Hematopoietic multipotent progenitor cell treated with erythropoietin and hydrocortisone succinate and interleukin-3 and kit ligand, for 17 days (in vitro differentiated cells): ENCODE data around the gene CDC123.
"Not testable (repeated sequence)": the region's sequence is repeated elsewhere in the genome, so short reads cannot be mapped to it uniquely, and the experiment has no call there.

Experiments used
- DNase-seq: peaks from one replicate; pipeline ENCODE4 v3.0.0-alpha.2; 2015; ENCODE audit warnings: low spot score

CDC123 gene, protein sequence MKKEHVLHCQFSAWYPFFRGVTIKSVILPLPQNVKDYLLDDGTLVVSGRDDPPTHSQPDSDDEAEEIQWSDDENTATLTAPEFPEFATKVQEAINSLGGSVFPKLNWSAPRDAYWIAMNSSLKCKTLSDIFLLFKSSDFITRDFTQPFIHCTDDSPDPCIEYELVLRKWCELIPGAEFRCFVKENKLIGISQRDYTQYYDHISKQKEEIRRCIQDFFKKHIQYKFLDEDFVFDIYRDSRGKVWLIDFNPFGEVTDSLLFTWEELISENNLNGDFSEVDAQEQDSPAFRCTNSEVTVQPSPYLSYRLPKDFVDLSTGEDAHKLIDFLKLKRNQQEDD

DNA sequence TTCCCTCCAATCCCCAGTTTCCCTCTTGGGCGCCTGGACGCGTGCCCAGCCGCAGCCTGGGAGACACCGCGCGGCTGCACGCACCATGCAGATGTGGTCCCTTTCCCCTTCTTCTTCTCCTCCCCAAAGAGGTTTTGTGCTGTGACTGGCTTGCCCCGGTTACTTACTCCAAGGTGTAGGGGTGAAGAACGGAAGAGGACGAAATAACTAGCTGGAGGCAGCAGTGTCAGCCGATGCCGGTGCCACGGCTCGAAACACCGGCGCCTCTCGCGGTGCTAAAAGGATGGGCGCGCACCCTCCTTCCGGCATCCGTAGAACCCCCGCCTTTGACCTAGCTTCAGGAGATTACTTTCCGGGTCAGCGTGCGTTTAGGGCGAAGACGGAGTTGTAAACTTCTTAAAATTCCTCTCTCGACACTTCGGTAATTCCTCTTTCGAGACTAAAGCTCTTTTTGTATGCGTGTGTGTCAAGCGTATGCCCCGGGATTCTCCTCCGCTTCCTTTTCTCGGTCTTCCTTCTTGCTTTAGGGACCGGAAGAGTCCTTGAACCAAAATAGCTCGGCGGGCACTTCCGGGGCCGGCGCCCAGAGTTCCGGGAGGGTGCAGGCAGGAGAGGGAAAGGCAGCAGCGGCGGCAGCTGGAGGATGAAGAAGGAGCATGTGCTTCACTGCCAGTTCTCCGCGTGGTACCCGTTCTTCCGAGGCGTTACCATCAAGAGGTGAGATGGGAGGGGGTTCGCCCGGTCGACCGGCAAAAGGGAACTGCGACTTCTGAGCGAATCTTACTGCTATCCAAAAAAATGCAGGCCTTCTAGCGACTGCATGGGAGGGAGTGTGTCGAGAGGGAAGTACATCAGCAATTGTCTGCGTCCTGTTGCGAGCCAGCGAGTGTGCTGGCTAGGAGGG, at the start of gene CDC123, which contains the start of gene NUDT5:
TSS of gene CDC123 (plus strand) at position 586 of the 904 bp plus-strand sequence. CDS start at position 644, 58 bp downstream.
TSS of gene NUDT5 (minus strand) at position 289 of the 904 bp plus-strand sequence. CDS start 9,600 bp downstream, outside the sequence.
- peak; percentile 87 for DNase-seq

DNA sequence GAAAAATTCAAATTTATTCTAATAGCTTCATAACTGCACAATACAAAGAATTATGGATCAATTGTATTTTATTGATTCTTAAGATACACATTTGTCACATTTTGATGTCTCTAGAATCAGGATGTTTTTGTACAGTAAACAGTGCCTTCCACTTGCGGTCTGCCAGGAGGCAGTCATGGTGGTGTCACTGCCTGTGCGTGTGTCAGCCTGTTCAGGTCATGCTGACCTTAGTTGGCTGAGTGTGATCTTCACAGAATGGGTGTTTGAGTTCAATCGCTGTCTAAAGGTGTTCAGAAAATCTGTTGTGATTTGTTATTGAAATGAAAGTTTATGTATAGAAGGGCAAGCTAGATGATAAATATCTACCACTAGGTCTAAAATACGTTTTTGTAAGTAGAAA, 45.8 kb upstream of the CDC123 start:
- no peak for DNase-seq

- DNase-seq = no peak
Observed at GRCh38 chr10:12154516-12154915, 41.5 kb upstream of the CDC123 start.

GRCh38 chr10:12156367-12157123, 39.4 kb upstream of the CDC123 start:
- DNase-seq = no peak

DNA sequence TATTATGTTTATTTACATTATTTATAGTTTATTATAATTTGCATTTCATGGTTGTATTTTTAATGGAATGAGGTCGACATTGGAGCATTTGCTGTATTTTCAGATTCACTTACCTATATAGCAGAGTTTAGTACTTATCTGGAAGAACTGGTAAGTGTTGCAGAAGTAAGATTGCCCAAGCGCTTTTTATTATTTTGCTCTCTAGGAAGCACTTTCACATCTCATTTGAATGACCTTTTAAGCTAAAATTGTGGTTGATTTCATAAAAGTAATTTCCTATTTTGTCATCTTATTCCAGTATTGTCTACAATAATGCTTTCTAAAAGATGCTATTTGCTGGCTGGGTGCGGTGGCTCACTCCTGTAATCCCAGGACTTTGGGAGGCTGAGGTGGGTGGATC, 37.9 kb upstream of the CDC123 start:
- no peak for DNase-seq

GRCh38 chr10:12160664-12161063, 35.3 kb upstream of the CDC123 start:
- DNase-seq = no peak

DNA sequence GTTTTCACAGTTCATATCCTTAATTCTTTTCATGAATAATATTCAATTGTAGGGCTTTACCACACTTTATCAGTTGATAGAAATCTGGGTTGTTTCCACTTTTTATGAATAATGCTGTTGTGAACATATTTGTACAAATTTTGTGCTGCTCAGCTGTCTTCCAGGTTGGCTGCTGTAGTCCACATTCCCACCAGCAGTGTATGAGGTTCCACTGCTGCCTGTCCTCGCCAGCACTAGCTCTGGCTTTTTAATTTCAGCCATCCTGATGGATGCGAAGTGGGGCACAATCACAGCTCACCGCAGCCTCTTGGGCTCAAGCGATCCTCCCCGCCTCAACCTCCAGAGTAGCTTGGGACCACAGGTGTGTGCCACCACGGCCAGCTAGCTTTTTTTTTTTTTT, 33.1 kb upstream of the CDC123 start:
- no peak for DNase-seq

DNA sequence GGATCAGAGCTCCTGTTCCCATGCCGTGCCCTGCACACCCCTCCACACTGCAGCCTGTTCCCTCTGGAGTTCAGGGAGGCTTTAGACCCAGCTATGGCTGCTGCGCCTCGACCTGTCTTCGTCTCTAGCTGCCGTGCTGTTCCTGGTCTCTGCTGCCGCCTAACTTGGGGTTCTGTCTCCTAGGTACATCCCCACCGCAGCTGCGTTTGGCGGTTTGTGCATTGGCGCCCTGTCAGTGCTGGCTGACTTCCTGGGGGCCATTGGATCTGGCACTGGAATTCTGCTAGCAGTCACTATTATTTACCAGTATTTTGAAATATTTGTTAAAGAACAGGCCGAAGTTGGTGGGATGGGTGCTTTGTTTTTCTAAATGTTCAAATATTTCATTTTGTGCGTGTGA, 31.9 kb upstream of the CDC123 start:
- no peak for DNase-seq

DNA sequence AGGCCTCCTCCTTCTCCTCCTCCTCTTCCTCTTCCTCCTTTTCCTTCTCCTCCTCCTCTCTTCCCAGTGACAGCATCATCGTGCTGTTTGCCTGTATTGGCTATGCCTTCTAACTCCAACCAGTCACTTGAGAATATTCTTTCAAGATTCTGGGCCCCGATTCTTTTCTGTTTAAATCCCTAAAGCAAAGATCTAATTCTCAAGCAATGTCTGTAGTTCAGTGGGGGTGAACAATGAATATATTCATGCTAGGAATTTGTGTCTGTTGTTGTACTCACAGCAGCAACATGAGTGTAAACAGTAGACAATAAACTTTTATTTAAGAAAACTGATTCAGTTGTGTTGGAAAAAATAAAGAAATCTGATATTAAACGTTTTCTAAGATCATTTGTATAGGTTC, 31.0 kb upstream of the CDC123 start:
- DNase-seq = no peak

DNA sequence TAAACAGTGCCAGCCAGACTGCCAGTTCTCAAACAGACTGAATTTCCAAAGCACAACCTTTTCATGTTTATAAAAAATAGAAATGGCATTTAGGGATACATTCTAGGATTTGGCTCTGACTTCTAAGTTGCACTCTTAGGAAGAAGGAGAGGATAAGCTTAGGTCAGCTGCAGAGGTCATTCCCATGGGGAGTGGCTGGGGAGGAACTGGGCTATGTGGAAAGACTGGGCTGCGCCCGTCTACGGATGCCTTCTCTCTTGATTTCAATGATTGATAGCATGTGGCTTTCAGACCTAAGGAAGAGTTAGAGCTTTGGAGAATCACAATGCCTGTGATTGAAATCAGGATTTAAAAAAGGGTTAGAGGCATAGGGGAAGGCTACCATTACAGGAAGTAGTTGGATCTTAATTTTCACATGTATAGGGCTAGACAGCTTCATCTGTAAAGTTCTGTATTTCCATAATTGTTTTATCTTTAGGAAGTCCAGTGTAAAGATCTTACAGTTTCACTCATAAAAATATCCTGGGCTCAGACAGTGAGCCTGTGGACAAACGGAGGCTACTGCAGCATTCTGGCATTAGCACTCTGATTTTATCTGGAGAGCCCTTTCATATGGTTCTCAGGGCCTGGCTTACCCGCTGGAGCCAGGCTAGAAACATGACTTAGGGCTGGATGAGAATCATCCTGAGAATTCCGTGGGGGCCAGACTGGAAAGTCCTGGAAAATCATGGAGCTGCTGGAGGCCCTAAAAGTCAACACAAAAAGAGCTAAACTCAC, 29.8 kb upstream of the CDC123 start:
- DNase-seq = no peak

DNA sequence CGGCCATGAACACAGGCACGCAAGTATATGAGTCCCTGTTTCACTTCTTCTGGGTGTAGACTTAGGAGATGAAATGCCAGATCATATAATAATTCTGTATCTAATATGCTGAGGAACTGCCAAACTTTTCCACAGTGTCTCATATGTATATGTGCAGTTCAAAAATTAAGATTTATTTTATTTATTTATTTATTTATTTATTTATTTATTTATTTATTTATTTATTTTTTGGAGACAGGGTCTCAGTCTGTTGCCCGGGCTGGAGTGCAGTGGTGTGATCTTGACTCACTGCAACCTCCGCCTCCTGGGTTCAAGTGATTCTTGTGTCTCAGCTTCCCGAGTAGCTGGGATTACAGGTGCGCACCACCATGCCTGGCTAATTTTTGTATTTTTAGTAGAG, 24.5 kb upstream of the CDC123 start:
- not testable (repeated sequence) for DNase-seq

- no peak for DNase-seq
Observed at GRCh38 chr10:12177642-12178041, 18.3 kb upstream of the CDC123 start.

DNA sequence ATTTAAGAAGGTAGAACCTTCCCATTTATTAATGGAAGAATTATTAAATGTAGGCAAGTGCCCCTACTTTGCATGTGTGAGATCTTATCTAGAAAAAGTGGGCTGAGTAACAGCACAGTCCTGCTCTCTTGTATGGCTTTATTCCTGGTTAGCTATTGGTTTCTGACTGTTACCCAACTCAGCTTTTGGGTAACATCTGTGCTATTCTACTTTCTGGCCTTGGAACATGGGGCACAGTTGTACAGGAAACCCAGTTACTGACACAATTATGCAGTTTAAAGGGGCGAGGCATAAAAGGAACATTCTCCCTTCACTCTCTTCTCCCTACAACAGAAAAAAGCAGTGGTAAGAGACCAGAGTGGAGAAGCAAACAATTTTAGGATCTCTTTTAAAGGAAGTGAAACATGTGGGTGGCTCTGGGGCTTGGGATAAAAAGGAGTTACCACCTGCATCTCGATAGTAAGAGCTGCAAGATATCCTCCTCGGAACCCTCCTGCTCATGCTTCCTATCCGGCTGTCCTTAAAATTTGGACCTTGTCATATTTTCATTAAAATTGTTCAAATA, 16.3 kb upstream of the CDC123 start:
- DNase-seq = no peak

DNA sequence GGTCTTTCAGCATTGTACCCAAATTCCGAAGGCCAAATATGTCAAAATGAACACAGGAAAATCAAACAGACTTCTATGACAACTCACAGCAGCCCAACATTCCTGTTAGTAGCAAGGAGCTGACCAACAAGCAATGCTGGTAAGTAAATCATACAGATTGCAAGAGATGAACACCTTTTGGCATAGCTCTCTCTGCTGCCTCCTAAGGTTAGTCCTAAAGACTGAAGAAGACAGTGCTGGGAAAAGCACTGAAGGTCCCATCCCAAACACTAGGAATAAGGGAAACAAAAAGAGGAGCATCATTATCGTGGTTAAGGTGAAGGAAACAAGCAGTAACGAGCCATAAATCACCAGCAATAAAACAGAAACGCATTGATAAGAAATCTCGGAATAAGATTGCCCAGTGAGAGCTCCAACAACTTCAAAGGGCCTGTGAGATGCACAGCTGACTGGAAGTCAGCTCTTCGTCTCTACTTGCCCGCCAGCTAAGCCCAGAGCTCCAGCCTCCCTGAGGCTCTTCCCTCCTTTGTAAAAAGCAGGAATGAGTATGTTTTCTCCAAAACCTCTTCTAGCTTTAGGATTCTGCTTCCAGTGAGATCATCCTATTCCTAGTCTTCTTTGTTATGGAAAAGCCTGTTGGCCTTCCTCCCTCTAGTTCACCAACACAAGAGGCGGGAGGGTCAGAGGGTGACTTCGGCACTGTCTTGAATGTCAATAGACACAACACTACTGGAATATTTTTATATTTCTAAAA, 15.6 kb upstream of the CDC123 start:
- DNase-seq = no peak

GRCh38 chr10:12181065-12181775, 14.8 kb upstream of the CDC123 start:
- no peak for DNase-seq

DNA sequence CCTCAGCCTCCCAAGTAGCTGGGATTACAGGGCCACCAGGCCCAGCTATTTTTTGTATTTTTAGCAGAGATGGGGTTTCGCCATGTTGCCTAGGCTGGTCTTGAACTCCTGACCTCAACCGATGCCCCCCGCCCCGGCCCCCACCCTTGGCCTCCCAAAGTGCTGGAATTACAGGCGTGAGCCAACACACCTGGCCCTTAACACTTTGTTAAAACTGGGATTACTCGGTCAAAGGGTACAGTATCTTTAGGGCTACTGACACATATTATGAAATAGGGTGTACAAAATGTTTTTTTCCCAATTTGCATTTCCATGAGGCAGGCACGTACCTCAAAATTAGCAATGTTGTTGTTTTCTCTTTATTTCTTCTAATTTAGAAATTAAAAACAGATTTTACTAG, 11.8 kb upstream of the CDC123 start:
- DNase-seq = no peak

DNA sequence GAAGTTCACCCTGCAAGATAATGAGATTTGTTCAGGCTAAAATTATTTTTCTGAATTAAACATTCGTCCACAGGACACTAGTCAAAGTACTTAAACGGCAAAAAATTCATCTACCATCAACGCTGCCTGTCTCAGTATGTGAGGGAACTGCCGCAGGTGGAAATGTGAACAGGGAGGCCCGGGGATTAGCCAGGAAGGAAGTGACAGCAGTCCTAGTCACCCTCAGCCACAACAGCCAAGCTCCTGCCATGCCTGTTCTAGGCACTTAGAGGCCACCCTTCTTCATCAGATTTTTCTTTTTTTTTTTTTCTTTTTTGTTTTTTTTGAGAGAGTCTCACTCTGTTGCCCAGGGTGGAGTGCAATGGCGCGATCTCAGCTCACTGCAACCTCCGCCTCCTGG, 9.7 kb upstream of the CDC123 start:
- no peak for DNase-seq

DNA sequence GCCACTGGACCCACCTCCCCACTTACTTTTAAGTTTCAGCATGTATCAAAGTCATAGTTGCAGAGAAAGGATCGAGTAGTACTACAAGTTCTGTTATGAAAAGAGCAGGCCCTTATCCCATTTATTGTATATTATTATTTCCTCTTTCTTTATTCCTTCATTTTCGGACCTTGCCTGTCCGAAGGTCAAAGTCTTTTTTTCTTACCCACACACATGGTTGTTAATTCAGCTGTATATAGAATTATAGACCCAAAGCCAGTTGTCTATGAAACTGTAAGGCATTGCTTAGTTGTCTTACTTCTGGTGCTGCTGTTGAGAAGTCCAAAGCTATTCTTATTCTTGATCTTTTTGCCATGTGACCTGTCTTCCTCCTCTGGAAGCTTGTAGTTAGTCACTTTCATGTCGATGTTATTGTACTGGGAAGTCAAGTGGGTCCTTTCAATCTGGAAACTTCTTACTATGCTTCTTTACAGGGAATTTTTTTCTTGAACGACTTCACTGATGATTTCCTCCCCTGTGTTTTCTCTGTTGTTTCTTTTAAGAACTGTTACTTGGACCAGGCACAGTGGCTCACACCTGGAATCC, 8.6 kb upstream of the CDC123 start:
- no peak for DNase-seq

DNA sequence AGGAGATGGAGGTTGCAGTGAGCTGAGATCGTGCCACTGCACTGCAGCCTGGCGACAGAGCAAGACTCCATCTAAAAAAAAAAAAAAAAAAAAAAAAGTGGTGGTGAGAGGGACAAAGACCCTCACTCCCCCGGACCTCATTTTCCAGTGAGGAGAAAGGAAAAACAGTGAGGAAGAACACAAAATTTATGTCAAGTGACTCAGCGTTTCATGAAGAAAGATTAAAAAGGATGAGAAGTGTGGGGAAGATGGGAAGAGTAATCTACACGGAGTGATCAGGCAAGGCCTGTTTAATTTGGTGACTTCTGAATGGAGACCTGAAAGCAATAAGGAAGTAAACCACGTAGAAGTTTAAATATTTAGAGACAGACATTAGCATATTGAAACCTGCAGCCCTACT, 7.3 kb upstream of the CDC123 start:
- no peak for DNase-seq
